ENCODE measurements around the gene FBXO45.
"Not testable (repeated sequence)": the region's sequence is repeated elsewhere in the genome, so short reads cannot be mapped to it uniquely, and the experiment has no call there.

FBXO45 gene

DNA sequence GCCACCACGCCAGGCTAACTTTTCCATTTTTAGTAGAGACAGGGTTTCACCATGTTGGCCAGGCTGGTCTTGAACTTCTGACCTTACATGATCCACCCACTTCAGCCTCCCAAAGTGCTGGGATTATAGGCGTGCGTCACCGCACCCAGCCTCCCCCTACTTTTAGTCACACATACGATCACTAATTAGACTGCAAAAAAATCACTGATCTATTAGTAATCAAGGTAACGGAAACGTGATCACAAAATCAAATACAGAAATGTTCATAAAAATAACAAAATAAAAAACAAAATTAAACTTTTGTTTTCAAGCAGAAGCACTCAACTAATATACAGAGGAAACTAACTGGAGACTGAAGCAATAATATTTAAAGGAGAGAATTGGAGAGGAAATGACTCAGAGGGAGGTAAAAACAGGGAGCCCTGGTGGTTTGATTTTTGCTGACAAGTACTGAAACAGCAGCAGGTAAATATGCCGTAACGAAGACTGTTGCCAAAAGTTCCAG, 4.7 kb upstream of the FBXO45 start:
- H2BK12ac ChIP-seq (ENCODE audit: low read length): no peak overlapping the region
- no peak overlapping the region for H2AFZ ChIP-seq (ENCODE audit: insufficient read depth, low read length, poor library complexity)
- no peak overlapping the region for H4K8ac ChIP-seq (ENCODE audit: low read depth, low read length)
- peaks cover 6% of the 10 kb centered on the region for H3K79me1 ChIP-seq (ENCODE audit: low read length)
- H3K9ac ChIP-seq (ENCODE audit: low read length): no peak overlapping the region
- H3K18ac ChIP-seq (ENCODE audit: low read length): no peak overlapping the region
- no peak overlapping the region for H2AK5ac ChIP-seq (ENCODE audit: low read length)
- H3K23ac ChIP-seq (ENCODE audit: low read length): no peak overlapping the region
- no peak overlapping the region for H3K27ac ChIP-seq (ENCODE audit: low read depth, low read length)
- no peak for DNase-seq
- no peak overlapping the region for H3K14ac ChIP-seq (ENCODE audit: low read length)
- H3K4me1 ChIP-seq (ENCODE audit: control insufficient read depth in 1 of 2, insufficient read depth in 2 of 2, low read length in 2 of 2): peaks cover 2 to 5% of the 10 kb centered on the region in 2 experiments
- H2BK120ac ChIP-seq (ENCODE audit: insufficient read depth, low read length, poor library complexity): no peak overlapping the region
- H4K91ac ChIP-seq (ENCODE audit: low read depth, low read length): no peak overlapping the region
- H3K4ac ChIP-seq (ENCODE audit: low read depth, low read length): no peak overlapping the region
- H3K36me3 ChIP-seq (ENCODE audit: control insufficient read depth in 1 of 2, insufficient read depth in 2 of 2, low read length in 2 of 2): peaks cover 2 to 5% of the 10 kb centered on the region in 2 experiments
- peaks cover 2% of the 10 kb centered on the region for H3K9me3 ChIP-seq (ENCODE audit: insufficient read depth, low read depth, low read length)
- no peak overlapping the region for H4K12ac ChIP-seq (ENCODE audit: low read depth, low read length)
- no peak overlapping the region for H2BK5ac ChIP-seq (ENCODE audit: low read depth, low read length, poor library complexity)
- H3K4me3 ChIP-seq (ENCODE audit: low read depth, low read length): no peak overlapping the region
- WGBS (ENCODE audit: extremely low coverage, insufficient coverage, insufficient read length): no CpG with 5 or more reads among the region's 9 CpGs
- H3K4me2 ChIP-seq (ENCODE audit: low read length): no peak overlapping the region
- no peaks in the 10 kb centered on the region for H3K27me3 ChIP-seq (ENCODE audit: insufficient read depth, low read length)
- peaks cover 6% of the 10 kb centered on the region for H3K79me2 ChIP-seq (ENCODE audit: control insufficient read depth, insufficient read depth, low read length, poor library complexity)

DNA sequence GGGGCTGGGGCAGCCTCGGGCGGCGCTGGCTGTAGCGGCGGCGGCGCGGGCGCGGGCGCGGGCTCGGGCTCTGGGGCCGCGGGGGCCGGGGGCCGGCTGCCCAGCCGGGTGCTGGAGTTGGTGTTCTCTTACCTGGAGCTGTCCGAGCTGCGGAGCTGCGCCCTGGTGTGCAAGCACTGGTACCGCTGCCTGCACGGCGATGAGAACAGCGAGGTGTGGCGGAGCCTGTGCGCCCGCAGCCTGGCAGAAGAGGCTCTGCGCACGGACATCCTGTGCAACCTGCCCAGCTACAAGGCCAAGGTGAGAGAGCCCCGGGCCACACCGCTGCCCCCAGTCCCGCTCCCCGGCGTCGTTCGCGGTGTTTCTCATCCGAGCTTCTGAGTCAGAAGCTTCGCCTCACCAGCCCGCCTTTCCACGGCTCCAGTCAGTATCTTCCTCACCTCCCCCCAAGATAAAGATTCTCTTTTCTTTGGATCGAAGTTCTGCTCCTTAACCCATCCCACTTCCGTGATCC, 600 bp downstream of the FBXO45 start:
- WGBS (ENCODE audit: extremely low coverage, insufficient coverage, insufficient read length): no CpG with 5 or more reads among the region's 44 CpGs
- Histone ChIP-seq H3K36me3 (ENCODE audit: control insufficient read depth in 1 of 2, insufficient read depth in 2 of 2, low read length in 2 of 2) (peaks cover 2 to 4% of the 10 kb centered on the region in 2 experiments), H3K4ac (ENCODE audit: low read depth, low read length) (peak overlapping the region; percentile 50), H2BK12ac (ENCODE audit: low read length) (no peak overlapping the region), H3K9me3 (ENCODE audit: insufficient read depth, low read depth, low read length) (peaks cover 2% of the 10 kb centered on the region), H3K4me2 (ENCODE audit: low read length) (peak overlapping the region; percentile 71), H3K9ac (ENCODE audit: low read length) (peak overlapping the region; percentile 81), H3K27me3 (ENCODE audit: insufficient read depth, low read length) (no peaks in the 10 kb centered on the region), H2AK5ac (ENCODE audit: low read length) (no peak overlapping the region), H3K23ac (ENCODE audit: low read length) (no peak overlapping the region), H3K27ac (ENCODE audit: low read depth, low read length) (peak overlapping the region; percentile 50), H3K4me3 (ENCODE audit: low read depth, low read length) (peak overlapping the region; percentile 91), H3K4me1 (ENCODE audit: control insufficient read depth in 1 of 2, insufficient read depth in 2 of 2, low read length in 2 of 2) (peaks cover 2% of the 10 kb centered on the region in 2 experiments), H4K91ac (ENCODE audit: low read depth, low read length) (no peak overlapping the region), H2BK120ac (ENCODE audit: insufficient read depth, low read length, poor library complexity) (peak overlapping the region; percentile 32), H3K79me1 (ENCODE audit: low read length) (peaks cover 6% of the 10 kb centered on the region), H4K12ac (ENCODE audit: low read depth, low read length) (peak overlapping the region; percentile 5), H3K79me2 (ENCODE audit: control insufficient read depth, insufficient read depth, low read length, poor library complexity) (peaks cover 8% of the 10 kb centered on the region), H4K8ac (ENCODE audit: low read depth, low read length) (peak overlapping the region; percentile 86), H3K14ac (ENCODE audit: low read length) (peak overlapping the region; percentile 49), H2AFZ (ENCODE audit: insufficient read depth, low read length, poor library complexity) (peak overlapping the region; percentile 69), H2BK5ac (ENCODE audit: low read depth, low read length, poor library complexity) (no peak overlapping the region), H3K18ac (ENCODE audit: low read length) (no peak overlapping the region)
- peak; percentile 78 to 82 for DNase-seq

DNA sequence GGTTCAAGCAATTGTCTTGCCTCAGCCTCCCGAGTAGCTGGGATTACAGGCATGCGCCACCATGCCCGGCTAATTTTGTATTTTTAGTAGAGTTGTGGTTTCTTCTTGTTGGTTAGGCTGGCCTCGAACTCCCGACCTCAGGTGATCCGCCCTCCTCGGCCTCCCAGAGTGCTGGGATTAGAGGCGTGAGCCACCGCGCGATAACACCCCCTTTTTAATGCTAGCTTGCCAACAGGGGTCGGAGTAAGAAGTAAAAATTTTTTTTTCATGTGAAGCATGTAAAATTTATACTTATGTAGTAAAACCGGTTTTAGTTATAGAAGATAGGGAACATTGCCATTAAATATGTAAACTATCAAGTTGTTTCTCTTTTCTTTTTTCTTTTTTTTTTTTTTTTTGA, 1.9 kb downstream of the FBXO45 start:
- not testable (repeated sequence) for H2AK5ac ChIP-seq (ENCODE audit: low read length); H4K12ac ChIP-seq (ENCODE audit: low read depth, low read length); H4K91ac ChIP-seq (ENCODE audit: low read depth, low read length); H3K9me3 ChIP-seq (ENCODE audit: insufficient read depth, low read depth, low read length); DNase-seq; H3K27me3 ChIP-seq (ENCODE audit: insufficient read depth, low read length); H3K36me3 ChIP-seq (ENCODE audit: control insufficient read depth in 1 of 2, insufficient read depth in 2 of 2, low read length in 2 of 2); H2BK12ac ChIP-seq (ENCODE audit: low read length); H3K4me3 ChIP-seq (ENCODE audit: low read depth, low read length); H3K79me2 ChIP-seq (ENCODE audit: control insufficient read depth, insufficient read depth, low read length, poor library complexity); H3K4me1 ChIP-seq (ENCODE audit: control insufficient read depth in 1 of 2, insufficient read depth in 2 of 2, low read length in 2 of 2); H4K8ac ChIP-seq (ENCODE audit: low read depth, low read length); H2AFZ ChIP-seq (ENCODE audit: insufficient read depth, low read length, poor library complexity); H2BK120ac ChIP-seq (ENCODE audit: insufficient read depth, low read length, poor library complexity); H3K79me1 ChIP-seq (ENCODE audit: low read length); H3K14ac ChIP-seq (ENCODE audit: low read length); H3K4me2 ChIP-seq (ENCODE audit: low read length); H3K27ac ChIP-seq (ENCODE audit: low read depth, low read length); H3K18ac ChIP-seq (ENCODE audit: low read length); H3K9ac ChIP-seq (ENCODE audit: low read length); H3K23ac ChIP-seq (ENCODE audit: low read length); H2BK5ac ChIP-seq (ENCODE audit: low read depth, low read length, poor library complexity)
- H3K4ac ChIP-seq (ENCODE audit: low read depth, low read length): peak overlapping the region; percentile 33
- WGBS (ENCODE audit: extremely low coverage, insufficient coverage, insufficient read length): no CpG with 5 or more reads among the region's 13 CpGs

DNA sequence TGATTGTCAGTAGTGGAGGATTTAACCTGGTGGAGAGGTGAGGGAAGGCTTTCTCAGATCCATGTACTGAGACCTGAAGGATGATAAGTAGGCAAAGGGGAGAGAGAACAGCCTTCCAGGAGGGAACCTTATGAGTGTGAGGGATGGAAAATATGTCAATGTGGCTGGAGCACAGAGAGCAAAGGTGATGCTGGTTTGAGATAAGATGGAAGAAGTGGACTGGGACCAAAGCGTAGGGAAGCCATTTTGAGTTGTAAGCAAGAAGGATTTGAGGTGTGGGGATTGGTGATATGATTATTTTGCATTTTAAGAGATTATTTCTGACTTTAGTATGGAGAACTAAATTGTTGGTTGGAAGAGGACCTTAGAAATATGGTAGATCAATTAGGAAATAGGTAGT, 3.9 kb downstream of the FBXO45 start:
- Histone ChIP-seq H3K4me1 (ENCODE audit: control insufficient read depth in 1 of 2, insufficient read depth in 2 of 2, low read length in 2 of 2) (peaks cover 2% of the 10 kb centered on the region in 2 experiments), H4K12ac (ENCODE audit: low read depth, low read length) (no peak overlapping the region), H2AK5ac (ENCODE audit: low read length) (no peak overlapping the region), H3K23ac (ENCODE audit: low read length) (no peak overlapping the region), H3K18ac (ENCODE audit: low read length) (no peak overlapping the region), H3K4me2 (ENCODE audit: low read length) (no peak overlapping the region), H3K9ac (ENCODE audit: low read length) (no peak overlapping the region), H3K4me3 (ENCODE audit: low read depth, low read length) (no peak overlapping the region), H3K9me3 (ENCODE audit: insufficient read depth, low read depth, low read length) (peaks cover 2% of the 10 kb centered on the region), H2BK5ac (ENCODE audit: low read depth, low read length, poor library complexity) (no peak overlapping the region), H2BK120ac (ENCODE audit: insufficient read depth, low read length, poor library complexity) (no peak overlapping the region), H3K14ac (ENCODE audit: low read length) (no peak overlapping the region), H3K27me3 (ENCODE audit: insufficient read depth, low read length) (no peaks in the 10 kb centered on the region), H3K27ac (ENCODE audit: low read depth, low read length) (no peak overlapping the region), H4K8ac (ENCODE audit: low read depth, low read length) (no peak overlapping the region), H3K79me1 (ENCODE audit: low read length) (peaks cover 6% of the 10 kb centered on the region), H2BK12ac (ENCODE audit: low read length) (no peak overlapping the region), H3K36me3 (ENCODE audit: control insufficient read depth in 1 of 2, insufficient read depth in 2 of 2, low read length in 2 of 2) (peaks cover 1 to 3% of the 10 kb centered on the region in 2 experiments), H4K91ac (ENCODE audit: low read depth, low read length) (no peak overlapping the region), H3K79me2 (ENCODE audit: control insufficient read depth, insufficient read depth, low read length, poor library complexity) (peaks cover 8% of the 10 kb centered on the region), H2AFZ (ENCODE audit: insufficient read depth, low read length, poor library complexity) (no peak overlapping the region), H3K4ac (ENCODE audit: low read depth, low read length) (no peak overlapping the region)
- WGBS (ENCODE audit: extremely low coverage, insufficient coverage, insufficient read length): no CpG with 5 or more reads among the region's 1 CpG
- no peak for DNase-seq
